GM20000 (cell line): Measurements from ENCODE around the gene FRMD4A.

Source experiments
- DNase-seq: peaks from one replicate; pipeline ENCODE4 v3.0.0; 2012; ENCODE audit warnings: low spot score
- TF ChIP-seq, protein P1 (sequence below): IDR thresholded peaks from 2 replicates; pipeline ENCODE4 v1.5.1; 2012; ENCODE audit warnings: mild to moderate bottlenecking, control low read depth; ENCODE audit errors: extremely low read depth, missing control alignments

Gene FRMD4A

DNA sequence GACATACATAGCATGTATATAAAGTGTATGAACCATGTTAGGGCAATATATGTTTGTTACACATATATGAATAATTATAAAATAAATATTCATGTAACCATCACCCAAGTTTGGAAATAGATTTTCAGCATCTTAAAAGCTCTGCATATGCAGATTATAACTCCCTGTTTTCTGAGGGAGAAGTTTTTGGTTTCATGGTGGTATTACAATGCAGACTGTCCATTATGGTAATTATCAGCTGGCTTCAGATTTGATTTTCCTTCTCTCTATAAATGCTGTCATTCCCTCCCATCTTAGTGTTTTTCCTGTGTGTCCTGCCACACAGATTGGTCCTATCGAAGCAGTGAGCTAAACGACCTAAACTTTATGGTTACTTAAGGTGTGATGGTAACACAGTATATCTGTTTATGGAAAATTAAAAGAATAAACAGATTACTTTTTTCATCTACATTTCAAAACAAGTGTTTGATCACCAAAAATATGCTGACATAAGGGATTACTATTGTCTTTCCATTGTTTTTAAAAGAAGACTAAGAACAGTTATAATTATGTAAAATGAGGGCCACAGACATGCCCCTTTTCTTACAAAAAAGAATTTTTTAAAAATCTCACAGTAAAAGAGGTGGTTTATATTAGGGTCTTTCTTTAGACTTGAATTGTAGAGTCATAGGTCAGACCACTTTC lies 726.2 kb downstream of the FRMD4A start:
- DNase-seq: no peak
- TF ChIP-seq, protein P1, sequence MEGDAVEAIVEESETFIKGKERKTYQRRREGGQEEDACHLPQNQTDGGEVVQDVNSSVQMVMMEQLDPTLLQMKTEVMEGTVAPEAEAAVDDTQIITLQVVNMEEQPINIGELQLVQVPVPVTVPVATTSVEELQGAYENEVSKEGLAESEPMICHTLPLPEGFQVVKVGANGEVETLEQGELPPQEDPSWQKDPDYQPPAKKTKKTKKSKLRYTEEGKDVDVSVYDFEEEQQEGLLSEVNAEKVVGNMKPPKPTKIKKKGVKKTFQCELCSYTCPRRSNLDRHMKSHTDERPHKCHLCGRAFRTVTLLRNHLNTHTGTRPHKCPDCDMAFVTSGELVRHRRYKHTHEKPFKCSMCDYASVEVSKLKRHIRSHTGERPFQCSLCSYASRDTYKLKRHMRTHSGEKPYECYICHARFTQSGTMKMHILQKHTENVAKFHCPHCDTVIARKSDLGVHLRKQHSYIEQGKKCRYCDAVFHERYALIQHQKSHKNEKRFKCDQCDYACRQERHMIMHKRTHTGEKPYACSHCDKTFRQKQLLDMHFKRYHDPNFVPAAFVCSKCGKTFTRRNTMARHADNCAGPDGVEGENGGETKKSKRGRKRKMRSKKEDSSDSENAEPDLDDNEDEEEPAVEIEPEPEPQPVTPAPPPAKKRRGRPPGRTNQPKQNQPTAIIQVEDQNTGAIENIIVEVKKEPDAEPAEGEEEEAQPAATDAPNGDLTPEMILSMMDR: no peak

DNA sequence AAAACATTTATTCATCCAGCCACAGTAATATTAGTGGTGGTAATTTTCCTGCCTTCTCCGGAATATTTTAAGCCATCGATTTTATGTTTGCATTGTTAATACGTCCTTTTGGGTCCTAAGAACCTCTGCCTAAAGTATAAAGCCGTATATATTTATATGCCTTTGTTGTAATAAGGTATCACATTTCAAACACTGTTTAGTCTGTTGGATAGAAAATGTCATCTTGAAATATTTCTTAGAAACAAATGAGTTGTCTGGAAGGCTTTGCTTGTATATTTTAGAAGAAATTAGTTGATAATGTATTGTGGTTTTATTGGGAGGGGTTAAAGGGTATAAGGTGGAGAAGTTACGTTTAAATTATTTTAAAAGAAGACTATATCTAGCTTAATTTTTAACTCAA lies 732.8 kb downstream of the FRMD4A start:
- TF ChIP-seq, protein P1: no peak
- no peak for DNase-seq

DNA sequence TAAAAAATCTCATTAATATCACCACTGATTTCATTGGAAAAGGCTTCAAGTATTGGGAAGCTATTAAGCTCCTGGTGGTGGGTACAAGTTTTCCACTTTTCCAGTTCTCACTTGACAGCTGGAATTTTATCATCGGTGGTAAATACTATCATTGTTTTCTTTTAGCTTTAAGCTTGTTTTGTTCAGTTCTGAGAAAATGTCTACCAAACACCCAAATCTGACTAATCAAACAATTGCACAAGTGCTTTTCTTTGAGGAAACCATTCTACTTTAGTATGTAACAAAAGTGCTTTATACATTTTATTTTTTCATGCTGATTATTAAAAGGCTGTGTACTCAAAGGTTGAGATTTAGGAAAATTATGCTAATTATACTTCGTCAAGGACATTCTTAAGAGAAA lies 736.1 kb downstream of the FRMD4A start:
- TF ChIP-seq, protein P1: no peak
- no peak for DNase-seq
